Measurements from ENCODE around the gene DOCK11. TPM values are rescaled to one million over a fixed set of nuclear protein-coding genes. Genes with fewer than 3 reads are reported as not detected.
"Not testable (repeated sequence)": the region's sequence is repeated elsewhere in the genome, so short reads cannot be mapped to it uniquely, and the experiment has no call there.

Gene DOCK11
- total RNA-seq, 1 donor from 2014 or later, result 23.0 TPM

DNA sequence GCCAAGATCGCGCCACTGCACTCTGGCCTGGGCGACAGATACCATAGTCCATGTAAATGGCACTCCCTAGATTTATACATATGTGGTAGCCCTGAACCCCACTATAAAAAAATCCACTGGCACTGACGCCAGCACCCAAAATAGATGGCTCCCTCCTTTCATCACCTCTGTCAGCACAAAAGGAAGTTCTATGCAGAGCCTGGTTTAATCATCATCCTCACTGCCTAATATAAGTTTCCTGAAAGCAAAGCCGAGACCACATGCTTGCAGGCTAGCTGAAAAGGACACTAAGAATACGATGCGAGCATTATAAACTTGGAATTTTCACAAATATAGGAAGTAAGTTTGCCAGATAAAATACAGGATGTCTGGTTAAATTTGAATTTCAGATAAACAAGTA lies 27.5 kb upstream of the DOCK11 start:
- Histone ChIP-seq H3K4me3 (no peak overlapping the region), H3K27ac (no peak overlapping the region), H3K27me3 (no peaks in the 10 kb centered on the region), H3K9me3 (peaks cover 0 to 11% of the 10 kb centered on the region in 2 donors), H3K4me1 (no peaks in the 10 kb centered on the region), H3K36me3 (no peaks in the 10 kb centered on the region)
- intact Hi-C loops (cut with DNase I), result no loop called here
- no peak for TF ChIP-seq CTCF (IDR thresholded peaks at IDR 0.05)
- no peak for DNase-seq (ENCODE audit: low spot score in 2 of 2)

DNA sequence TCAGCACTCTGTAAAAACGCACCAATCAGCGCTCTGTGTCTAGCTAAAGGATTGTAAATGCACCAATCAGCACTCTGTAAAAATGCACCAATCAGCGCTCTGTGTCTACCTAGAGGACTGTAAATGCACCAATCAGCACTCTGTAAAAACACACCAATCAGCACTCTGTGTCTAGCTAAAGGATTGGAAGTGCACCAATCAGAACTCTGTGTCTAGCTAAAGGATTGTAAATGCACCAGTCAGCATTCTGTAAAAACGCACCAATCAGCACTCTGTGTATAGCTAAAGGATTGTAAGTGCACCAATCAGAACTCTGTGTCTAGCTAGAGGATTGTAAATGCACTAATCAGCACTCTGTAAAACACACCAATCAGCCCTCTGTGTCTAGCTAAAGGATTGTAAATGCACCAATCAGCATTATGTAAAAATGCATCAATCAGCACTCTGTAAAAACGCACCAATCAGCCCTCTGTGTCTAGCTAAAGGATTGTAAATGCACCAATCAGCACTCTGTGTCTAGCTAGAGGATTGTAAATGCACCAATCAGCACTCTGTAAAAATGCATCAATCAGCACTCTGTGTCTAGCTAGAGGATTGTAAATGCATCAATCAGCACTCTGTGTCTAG lies 24.8 kb upstream of the DOCK11 start:
- H3K36me3 ChIP-seq; intact Hi-C loops (cut with DNase I); H3K4me1 ChIP-seq; DNase-seq (ENCODE audit: low spot score in 2 of 2); H3K27ac ChIP-seq; H3K27me3 ChIP-seq; H3K4me3 ChIP-seq: not testable (repeated sequence)
- peaks cover 0 to 11% of the 10 kb centered on the region in 2 donors for H3K9me3 ChIP-seq

GRCh38 chrX:118474586-118474985 lies 21.0 kb upstream of the DOCK11 start:
- H3K9me3 ChIP-seq, result peaks cover 0 to 11% of the 10 kb centered on the region in 2 donors
- intact Hi-C loops (cut with DNase I), result no loop called here
- H3K4me1 ChIP-seq, result no peaks in the 10 kb centered on the region
- TF ChIP-seq CTCF (IDR thresholded peaks at IDR 0.05), result no peak
- no peak for DNase-seq (ENCODE audit: low spot score in 2 of 2)
- no peaks in the 10 kb centered on the region for H3K27me3 ChIP-seq
- no peak overlapping the region for H3K4me3 ChIP-seq
- no peaks in the 10 kb centered on the region for H3K36me3 ChIP-seq
- H3K27ac ChIP-seq, result no peak overlapping the region

- intact Hi-C loops (cut with DNase I), result no loop called here
- H3K36me3 ChIP-seq, result no peaks in the 10 kb centered on the region
- H3K4me1 ChIP-seq, result no peaks in the 10 kb centered on the region
- H3K4me3 ChIP-seq, result no peak overlapping the region
- no peak for DNase-seq (ENCODE audit: low spot score in 2 of 2)
- H3K9me3 ChIP-seq, result peaks cover 0 to 5% of the 10 kb centered on the region in 2 donors
- H3K27ac ChIP-seq, result no peak overlapping the region
- TF ChIP-seq CTCF (IDR thresholded peaks at IDR 0.05), result no peak
- no peaks in the 10 kb centered on the region for H3K27me3 ChIP-seq
Measured at GRCh38 chrX:118475903-118476302, 19.7 kb upstream of the DOCK11 start.

DNA sequence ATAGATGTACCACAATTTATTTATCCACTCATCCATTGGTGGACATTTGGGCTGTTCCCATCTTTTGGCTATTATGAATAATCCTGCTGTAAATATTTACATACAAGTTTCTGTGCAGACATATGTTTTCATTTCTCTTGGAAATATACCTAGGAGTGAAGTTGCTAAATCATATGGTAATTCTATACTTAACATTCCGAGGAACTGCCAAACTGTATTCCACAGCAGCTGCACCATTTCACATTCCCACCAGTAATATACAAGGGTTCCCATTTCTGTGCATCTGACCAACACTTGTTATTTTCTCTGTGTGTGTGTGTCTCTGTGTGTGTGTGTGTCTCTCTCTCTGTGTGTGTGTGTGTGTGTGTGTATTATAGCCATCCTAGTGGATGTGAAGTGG lies 15.4 kb upstream of the DOCK11 start:
- Histone ChIP-seq H3K27ac (no peak overlapping the region), H3K4me3 (no peak overlapping the region), H3K4me1 (no peaks in the 10 kb centered on the region), H3K36me3 (no peaks in the 10 kb centered on the region), H3K9me3 (no peaks in the 10 kb centered on the region), H3K27me3 (no peaks in the 10 kb centered on the region)
- intact Hi-C loops (cut with DNase I), result no loop called here
- no peak for TF ChIP-seq CTCF (IDR thresholded peaks at IDR 0.05)
- DNase-seq (ENCODE audit: low spot score in 2 of 2), result no peak

- H3K4me3 ChIP-seq; intact Hi-C loops (cut with DNase I); H3K4me1 ChIP-seq; H3K9me3 ChIP-seq; H3K27me3 ChIP-seq; H3K36me3 ChIP-seq; DNase-seq (ENCODE audit: low spot score in 2 of 2); H3K27ac ChIP-seq: not testable (repeated sequence)
Measured at GRCh38 chrX:118482384-118482783, 13.2 kb upstream of the DOCK11 start.
